Gastroesophageal sphincter (tissue), 3 donors: Measurements from ENCODE around the gene CYFIP2.

Experiments
- CTCF ChIP-seq, 4 experiments: fragments of 200-600 bp in 2 of 4; fragments of 450-650 bp in 2 of 4; sonication (generic) in 1 of 4; IDR thresholded peaks; one replicate each; pipeline ENCODE4 v1.5.1; 2017 to 2019; ENCODE audit warnings: antibody characterized with exemption in 4 of 4, mild to moderate bottlenecking in 2 of 4, moderate library complexity in 2 of 4
- POLR2A ChIP-seq, 2 donors: fragments of 450-650 bp; IDR thresholded peaks; one replicate each; pipeline ENCODE4 v1.6.1; 2017; ENCODE audit warnings: antibody characterized with exemption in 2 of 2, mild to moderate bottlenecking in 2 of 2, moderate library complexity in 1 of 2
- POLR2AphosphoS5 ChIP-seq: sonication (generic); formaldehyde crosslinking; IDR thresholded peaks from one replicate; pipeline ENCODE4 v1.6.1; 2017; ENCODE audit warnings: antibody characterized with exemption

GRCh38 chr5:157230610-157231009 is 35.3 kb upstream of the CYFIP2 start:
- TF ChIP-seq POLR2A (IDR thresholded peaks at IDR 0.05) (no peak), CTCF (IDR thresholded peaks at IDR 0.05) (no peak), POLR2AphosphoS5 (no peak)
